GM18868 (cell line): ENCODE results near the gene CAMTA1.
"Not testable (repeated sequence)": the region's sequence is repeated elsewhere in the genome, so short reads cannot be mapped to it uniquely, and the experiment has no call there.

ENCODE experiments used
- ATAC-seq: cut with Tn5 transposase; IDR thresholded peaks from one replicate; pipeline ENCODE4 v1.9.1; 2021; ENCODE audit warnings: mild to moderate bottlenecking, moderate library complexity; ENCODE audit not compliant: unreplicated experiment

Gene CAMTA1

DNA sequence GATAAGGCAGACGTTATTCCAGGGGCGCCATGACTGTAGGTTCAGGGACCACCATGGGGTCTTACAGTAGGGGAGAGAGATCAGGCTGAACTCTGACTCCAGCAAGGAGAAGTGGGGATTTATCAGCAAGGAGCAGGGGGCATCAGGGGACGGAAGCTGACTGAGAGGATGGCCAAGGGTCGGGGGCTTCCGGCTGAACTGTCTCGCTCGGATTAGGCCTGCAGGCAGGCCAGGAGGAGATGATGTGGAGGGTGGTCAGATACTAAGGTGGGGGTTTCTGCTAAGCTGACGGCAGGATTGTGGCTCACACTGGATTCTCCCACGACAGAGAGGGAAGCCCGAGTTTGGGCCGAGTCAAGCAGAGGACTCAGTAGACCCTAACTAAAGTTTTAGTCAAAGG is 798.9 kb downstream of the CAMTA1 start:
- ATAC-seq, result no peak

GRCh38 chr1:7584643-7585042 is 799.4 kb downstream of the CAMTA1 start:
- ATAC-seq, result no peak

GRCh38 chr1:7585216-7585907 is 800.1 kb downstream of the CAMTA1 start:
- ATAC-seq, result no peak

DNA sequence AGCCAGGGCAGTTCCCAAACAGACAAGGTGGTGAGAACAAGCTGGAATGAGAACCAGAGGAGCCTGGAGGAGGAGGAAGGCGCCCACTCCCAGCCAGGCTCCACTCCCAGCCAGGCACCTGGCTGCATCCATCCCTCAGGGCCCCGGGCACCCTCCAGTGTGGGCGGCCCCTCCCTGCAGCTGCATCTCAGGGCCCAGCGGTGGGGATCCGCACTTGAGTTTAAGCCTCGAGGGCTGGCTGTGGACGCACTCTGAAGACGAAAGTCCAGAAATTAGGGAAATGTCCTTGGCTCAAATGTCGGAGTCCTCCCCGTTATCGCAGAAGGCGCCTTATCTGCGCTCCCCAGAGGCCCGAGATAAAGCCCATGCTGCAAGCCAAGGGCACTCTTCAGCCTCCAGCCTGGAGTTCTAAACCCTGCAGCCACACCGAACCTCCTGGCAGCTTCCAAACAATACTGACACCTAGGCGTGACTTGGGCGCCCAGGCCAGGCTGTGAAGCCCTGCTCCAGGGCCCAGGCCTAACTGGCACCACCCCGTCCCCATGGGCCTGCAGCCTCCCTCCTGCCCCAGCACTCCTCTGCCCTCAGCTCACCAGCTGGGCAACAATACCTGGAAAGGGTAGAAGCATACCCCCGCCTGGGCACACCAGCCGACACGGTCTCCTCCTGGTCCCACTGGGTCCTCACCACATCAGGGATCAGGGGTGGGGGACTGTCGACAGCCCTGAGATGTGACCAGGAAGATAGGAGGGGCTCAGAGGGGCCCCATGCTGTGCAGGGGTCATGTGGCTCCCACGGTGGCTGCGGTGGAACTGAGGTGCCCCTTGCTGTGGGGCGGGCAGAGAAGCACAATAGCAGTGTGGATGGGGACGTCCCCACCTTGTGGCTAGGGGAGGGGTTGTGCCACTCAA is 801.0 kb downstream of the CAMTA1 start:
- ATAC-seq, result no peak

- no peak for ATAC-seq
Observed at GRCh38 chr1:7587108-7587772, 802.0 kb downstream of the CAMTA1 start.

DNA sequence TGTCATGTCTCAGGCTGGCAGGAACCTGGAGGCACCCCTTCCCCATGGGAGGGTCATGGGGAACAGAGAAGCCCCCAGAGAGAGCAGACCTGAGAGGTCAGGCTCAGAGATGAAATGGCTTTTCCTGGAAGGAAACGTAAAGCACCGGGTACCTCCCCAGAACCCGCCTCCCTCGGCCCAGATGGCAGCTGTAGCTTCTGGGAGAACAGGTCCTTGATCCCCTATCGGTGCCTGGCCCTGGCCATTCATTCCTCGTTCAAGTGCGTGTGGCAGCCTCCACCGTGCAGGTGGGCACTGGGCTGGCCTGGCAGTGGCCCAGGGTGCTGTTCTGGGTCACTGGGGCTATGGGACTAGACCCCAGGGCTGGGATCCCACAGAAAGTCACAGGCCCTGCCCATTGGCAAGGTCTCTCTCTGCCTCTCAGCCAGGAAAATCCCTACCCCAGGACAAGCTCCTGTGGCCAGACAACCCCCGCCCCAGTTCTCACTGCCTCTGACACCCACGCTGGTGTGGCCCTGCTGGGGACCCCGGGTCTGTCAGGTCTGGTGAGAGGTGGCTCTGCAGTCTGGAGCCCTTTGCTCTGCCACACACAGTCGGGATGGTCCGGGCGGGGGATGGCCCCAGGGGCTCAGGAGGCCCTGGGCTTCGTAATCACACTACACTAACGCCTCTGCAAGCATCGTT is 802.7 kb downstream of the CAMTA1 start:
- ATAC-seq, result no peak

GRCh38 chr1:7588457-7588827 is 803.2 kb downstream of the CAMTA1 start:
- no peak for ATAC-seq

- no peak for ATAC-seq
Observed at GRCh38 chr1:7589080-7589735, 804.0 kb downstream of the CAMTA1 start.

DNA sequence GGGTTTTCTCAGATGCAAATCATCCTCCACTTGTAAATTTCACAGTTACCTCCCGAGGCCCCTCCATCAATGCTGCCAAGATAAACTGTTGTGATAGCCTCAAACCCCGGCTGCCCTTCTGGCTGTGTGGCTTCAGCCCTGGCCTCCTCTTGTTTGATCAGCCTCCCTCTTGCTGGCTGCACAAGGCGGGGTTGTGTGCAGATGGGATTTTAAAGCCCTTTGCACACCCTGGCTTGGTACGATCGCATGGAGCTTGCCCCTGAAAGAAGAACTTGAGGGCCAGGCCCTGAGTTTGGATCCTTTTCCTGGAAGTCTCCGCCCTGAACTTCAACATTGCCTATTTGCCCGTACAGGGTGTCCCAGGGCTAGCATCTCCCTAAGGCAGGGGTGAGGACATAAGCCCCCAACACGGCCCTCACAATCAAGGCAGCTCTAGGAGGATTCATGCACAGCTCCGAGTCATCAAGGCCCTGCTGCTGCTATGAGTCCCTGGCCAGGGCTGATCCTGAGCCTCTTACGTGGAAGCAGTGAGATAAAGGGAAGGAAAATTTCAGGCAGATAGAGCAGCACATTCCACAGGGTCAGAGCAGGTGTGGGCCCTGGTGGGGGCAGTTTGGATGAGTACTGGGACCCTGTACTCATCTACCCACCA is 804.6 kb downstream of the CAMTA1 start:
- ATAC-seq, result no peak

DNA sequence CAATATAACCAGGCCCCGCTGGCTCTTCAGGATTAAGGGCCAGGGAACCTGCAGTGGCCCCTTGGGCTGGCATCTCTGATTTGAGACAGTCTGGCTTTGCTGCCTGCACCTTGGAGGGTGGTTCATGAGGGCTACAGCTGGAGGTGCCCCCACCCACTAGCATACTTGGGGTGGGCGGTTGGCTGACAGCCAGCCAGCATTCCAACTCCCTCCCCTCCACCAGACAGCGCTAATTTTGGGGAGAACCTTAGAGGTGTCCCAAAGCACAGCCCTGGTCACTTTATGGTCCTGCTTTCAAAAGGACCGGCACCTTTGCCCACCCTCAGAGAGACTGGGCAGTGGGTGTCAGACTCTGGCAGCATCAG is 805.2 kb downstream of the CAMTA1 start:
- ATAC-seq, result no peak

DNA sequence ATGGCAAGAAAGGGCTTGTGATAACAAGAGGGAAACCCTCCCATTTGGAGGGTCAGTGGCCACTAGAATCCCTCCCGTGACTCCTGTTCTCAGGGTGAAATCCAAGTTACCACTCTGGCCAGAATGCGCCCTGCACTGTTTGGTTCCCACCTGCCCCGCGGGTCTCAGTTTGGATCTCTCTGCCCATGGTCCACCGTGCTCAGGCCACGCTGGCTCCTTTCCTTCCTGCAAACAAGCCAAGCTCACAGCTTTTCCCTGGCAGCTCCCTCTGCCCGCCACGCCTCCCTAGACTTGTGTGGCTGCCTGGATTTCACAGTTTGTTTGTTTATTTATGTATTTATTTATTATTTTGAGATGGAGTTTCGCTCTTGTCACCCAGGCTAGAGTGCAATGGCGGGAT is 806.3 kb downstream of the CAMTA1 start:
- no peak for ATAC-seq

- ATAC-seq, result no peak
Observed at GRCh38 chr1:7592120-7592798, 807.0 kb downstream of the CAMTA1 start.

DNA sequence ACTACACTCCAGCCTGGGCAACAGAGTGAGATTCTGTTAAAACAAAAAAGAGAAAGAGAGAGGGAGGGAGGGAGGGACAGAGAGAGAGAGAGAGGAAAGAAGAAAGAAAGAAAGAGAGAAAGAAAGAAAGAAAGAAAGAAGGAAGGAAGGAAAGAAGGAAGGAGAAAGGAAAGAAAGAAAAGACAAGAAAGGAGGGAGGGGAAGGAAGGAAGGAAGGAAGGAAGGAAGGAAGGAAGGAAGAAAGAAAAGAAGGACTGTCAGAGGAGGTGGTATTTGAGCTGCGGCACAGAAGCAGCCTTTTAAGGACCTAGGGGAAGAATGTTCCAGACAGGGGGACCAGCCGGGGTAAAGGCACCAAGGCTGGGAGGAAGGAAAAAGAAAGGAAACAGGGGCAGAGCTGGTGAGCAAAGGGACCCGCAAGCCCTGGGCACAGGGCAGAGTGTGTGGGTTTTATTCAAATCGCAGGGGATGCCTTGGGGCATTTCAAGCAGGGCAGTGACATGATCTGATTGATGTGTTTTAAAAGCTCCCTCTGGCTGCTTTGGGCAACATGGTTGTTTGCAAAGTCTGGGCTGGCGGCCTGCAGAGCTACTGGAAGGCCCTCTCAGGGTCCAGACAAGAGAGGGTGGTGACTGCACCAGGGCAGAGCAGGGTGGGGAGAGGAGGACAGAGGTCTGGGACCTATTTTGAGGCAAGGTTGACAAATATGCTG is 808.9 kb downstream of the CAMTA1 start:
- ATAC-seq, result no peak

GRCh38 chr1:7594714-7595295 is 809.6 kb downstream of the CAMTA1 start:
- no peak for ATAC-seq

GRCh38 chr1:7595336-7595735 is 810.1 kb downstream of the CAMTA1 start:
- ATAC-seq, result no peak

DNA sequence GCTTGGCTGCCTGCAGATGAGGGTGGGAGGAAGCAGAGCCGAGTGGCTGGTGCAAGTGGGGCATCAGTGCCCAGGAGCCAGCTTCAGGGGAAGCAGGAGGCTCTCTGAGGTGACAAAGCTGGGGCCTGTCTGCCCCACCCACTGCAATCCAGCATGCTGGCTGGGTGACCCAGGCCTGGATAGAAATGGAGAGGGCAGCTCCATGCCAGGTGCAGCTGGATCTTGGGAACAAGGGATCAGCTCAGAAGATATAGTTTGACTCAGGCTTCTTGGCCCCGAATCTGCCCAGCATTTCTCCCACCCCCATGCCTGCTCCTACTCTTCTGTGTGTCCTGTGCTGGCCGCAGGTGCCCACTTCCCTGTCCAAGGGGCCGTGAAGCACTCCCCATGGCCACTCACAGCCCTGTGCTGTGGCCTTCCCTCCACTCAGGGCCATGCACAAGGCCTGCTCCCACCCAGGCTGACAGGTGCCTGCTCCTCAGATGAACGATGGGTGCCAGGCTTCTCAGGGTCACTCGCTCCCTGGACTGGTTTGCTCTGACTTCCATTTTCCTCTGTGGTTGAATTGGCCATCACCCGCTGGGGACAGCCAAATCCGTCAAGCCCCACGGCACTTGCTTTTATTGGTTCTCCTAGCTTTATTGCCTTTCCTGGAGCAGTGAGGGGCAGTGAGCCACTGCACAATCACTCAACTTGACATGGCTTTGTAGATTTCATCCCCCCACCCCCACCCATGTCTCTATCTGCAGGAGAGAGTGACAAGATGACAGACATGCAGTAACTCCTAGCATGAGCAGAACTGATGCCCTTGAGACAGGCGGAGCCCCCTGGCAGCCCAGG is 811.1 kb downstream of the CAMTA1 start:
- ATAC-seq, result no peak

DNA sequence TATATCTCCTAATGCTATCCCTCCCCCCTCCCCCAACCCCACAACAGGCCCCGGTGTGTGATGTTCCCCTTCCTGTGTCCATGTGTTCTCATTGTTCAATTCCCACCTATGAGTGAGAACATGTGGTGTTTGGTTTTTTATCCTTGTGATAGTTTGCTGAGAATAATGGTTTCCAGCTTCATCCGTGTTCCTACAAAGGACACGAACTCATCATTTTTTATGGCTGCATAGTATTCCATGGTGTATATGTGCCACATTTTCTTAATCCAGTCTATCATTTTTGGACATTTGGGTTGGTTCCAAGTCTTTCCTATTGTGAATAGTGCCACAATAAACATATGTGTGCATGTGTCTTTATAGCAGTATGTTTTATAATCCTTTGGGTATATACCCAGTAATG is 812.8 kb downstream of the CAMTA1 start:
- ATAC-seq, result not testable (repeated sequence)

DNA sequence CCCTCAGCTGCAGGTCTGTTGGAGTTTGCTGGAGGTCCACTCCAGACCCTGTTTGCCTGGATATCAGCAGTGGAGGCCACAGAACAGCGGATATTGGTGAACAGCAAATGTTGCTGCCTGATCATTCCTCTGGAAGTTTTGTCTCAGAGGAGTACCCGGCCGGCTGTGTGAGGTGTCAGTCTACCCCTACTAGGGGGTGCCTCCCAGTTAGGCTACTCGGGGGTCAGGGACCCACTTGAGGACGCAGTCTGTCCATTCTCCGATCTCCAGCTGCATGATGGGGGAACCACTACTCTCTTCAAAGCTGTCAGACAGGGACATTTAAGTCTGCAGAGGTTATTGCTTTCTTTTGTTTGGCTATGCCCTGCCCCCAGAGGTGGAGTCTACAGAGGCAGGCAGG is 819.7 kb downstream of the CAMTA1 start:
- ATAC-seq, result not testable (repeated sequence)
